Inflammatory macrophage treated with lipopolysaccharide for 4 hours (primary cell): Measurements from ENCODE around the gene UNC5CL.

Experiments used
- DNase-seq: peaks from one replicate; pipeline ENCODE4 v3.0.0-alpha.2; 2020

The UNC5CL gene

GRCh38 chr6:41000248-41000647 is 38.8 kb downstream of the UNC5CL start:
- DNase-seq = no peak

- DNase-seq = peak; percentile 90
Measured at GRCh38 chr6:40999569-40999968, 39.5 kb downstream of the UNC5CL start.

GRCh38 chr6:40998661-40999060 is 40.4 kb downstream of the UNC5CL start:
- DNase-seq = no peak

- no peak for DNase-seq
Measured at GRCh38 chr6:40997234-40997957, 41.6 kb downstream of the UNC5CL start.

GRCh38 chr6:40996591-40997233 is 42.3 kb downstream of the UNC5CL start:
- DNase-seq = no peak

- DNase-seq = no peak
Measured at GRCh38 chr6:40992746-40993145, 46.3 kb downstream of the UNC5CL start.

- DNase-seq = no peak
Measured at GRCh38 chr6:40990301-40990700, 48.7 kb downstream of the UNC5CL start.

- no peak for DNase-seq
Measured at GRCh38 chr6:40989204-40990169, 49.5 kb downstream of the UNC5CL start.

- peak; percentile 37 for DNase-seq
Measured at GRCh38 chr6:40988634-40989033, 50.4 kb downstream of the UNC5CL start.

GRCh38 chr6:40986921-40987819 is 51.9 kb downstream of the UNC5CL start:
- no peak for DNase-seq

GRCh38 chr6:40986364-40986763 is 52.7 kb downstream of the UNC5CL start:
- no peak for DNase-seq

- no peak for DNase-seq
Measured at GRCh38 chr6:40983752-40984151, 55.3 kb downstream of the UNC5CL start.

- no peak for DNase-seq
Measured at GRCh38 chr6:40982917-40983316, 56.1 kb downstream of the UNC5CL start.

GRCh38 chr6:40978687-40979289 is 60.2 kb downstream of the UNC5CL start:
- DNase-seq = no peak

- no peak for DNase-seq
Measured at GRCh38 chr6:40977695-40978094, 61.3 kb downstream of the UNC5CL start.

- DNase-seq = no peak
Measured at GRCh38 chr6:40977085-40977484, 61.9 kb downstream of the UNC5CL start.
